HG03469 (cell line): ENCODE data around the gene CXCR5.
"Not testable (repeated sequence)": the region's sequence is repeated elsewhere in the genome, so short reads cannot be mapped to it uniquely, and the experiment has no call there.

Source experiments
- ATAC-seq: cut with Tn5 transposase; IDR thresholded peaks from one replicate; pipeline ENCODE4 v1.9.1; 2021; ENCODE audit warnings: mild to moderate bottlenecking, moderate library complexity, moderate number of reproducible peaks; ENCODE audit not compliant: unreplicated experiment

CXCR5 gene, protein sequence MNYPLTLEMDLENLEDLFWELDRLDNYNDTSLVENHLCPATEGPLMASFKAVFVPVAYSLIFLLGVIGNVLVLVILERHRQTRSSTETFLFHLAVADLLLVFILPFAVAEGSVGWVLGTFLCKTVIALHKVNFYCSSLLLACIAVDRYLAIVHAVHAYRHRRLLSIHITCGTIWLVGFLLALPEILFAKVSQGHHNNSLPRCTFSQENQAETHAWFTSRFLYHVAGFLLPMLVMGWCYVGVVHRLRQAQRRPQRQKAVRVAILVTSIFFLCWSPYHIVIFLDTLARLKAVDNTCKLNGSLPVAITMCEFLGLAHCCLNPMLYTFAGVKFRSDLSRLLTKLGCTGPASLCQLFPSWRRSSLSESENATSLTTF

DNA sequence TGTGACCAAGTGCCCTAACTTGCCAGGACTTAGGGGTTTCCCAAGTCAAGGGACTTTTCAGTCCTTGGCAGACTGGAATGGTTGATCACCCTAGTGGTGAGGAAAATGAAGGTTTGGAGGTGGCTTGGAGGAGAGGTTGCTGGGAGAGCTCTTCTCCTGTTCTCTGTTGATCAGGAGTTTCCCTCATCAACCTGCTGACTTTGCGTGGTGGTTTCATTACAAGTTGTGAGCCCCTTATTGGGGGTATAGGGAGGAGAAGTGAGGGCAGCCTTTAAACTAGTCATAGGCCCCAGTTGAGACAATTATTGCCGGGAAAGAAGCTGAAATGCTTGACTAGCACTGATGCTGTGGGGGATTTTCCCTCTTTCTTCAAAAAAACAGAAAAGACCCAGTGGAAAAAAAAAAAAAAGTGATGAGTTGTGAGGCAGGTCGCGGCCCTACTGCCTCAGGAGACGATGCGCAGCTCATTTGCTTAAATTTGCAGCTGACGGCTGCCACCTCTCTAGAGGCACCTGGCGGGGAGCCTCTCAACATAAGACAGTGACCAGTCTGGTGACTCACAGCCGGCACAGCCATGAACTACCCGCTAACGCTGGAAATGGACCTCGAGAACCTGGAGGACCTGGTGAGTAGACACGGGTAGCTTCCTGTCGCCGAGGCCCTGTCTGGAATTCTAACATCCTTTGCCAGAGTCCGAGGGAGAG lies at the start of gene CXCR5:
CXCR5 (plus strand) TSS at position 525 of the 704 bp plus-strand sequence; CDS start at position 575, 50 bp downstream.
- no peak for ATAC-seq

DNA sequence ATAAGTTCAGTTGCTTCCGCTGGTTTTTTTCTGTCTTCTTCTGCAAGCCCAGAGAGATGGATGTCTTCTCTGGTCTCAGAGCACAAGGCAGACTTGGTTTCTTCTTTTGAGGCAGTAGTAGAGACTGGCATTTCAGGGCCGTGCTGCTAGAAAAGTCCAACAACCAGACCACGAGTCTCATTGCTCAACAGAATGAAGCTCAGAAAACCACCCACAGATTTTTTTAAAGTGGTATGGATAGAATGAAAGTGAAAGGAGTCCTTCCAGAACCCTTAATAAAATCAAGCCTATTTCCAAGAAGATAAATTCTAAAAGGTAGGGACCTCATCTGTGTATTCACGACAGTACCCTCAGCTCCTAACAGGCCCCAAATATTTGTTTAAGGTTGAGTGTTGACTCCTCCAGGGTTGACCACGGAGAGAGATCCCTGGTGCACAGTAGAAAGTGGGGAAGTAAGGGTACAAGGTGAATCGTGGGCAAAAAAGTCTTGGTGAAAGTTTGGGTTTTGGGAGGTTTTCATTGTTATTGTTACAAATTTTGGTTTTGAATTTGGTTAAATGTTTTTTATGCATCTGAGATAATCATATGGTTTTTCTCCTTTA lies 49.2 kb upstream of the CXCR5 start:
- no peak for ATAC-seq

DNA sequence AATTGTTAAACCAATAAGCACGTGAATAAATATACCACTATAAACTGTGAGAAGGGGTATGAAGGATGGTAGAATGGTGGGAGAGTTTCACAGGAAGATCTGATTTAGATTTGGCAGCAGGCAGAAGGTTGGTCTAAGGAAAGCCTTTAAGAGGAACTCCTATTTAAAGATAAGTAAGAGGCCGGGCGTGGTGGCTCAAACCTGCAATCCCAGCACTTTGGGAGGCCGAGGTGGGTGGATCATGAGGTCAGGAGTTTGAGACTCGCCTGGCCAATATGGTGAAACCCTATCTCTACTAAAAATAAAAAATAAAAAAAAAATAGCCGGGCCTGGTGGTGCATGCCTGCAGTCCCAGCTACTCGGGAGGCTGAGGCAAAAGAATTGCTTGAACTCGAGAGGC lies 45.8 kb upstream of the CXCR5 start:
- ATAC-seq, result no peak

DNA sequence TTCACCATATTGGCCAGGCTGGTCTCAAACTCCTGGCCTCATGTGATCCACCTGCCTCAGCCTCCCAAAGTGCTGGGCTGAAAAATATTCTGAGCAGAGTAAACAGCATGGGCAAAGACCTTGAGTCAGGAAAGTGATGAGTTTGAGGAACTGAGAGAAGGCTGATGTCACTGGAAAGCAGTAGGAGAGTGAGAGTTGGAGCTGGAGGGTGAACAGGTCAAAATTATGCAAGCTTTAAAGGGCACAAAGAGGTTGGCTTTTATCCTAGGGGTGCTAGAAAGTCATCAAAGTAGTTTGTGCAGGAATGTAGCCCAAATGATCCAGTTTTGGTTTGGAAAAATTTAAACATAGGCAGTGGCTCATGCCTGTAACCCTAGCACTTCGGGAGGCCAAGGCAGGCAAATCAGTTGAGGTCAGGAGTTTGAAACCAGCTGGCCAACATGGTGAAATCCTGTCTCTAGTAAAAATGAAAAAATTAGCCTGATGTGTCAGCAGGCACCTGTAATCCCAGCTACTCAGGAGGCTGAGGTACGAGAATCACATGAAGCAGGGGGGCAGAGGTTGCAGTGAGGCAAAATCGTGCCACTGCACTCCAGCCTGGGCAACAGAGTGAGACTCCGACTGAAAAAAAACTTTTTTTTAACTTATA lies 44.7 kb upstream of the CXCR5 start:
- ATAC-seq, result no peak

DNA sequence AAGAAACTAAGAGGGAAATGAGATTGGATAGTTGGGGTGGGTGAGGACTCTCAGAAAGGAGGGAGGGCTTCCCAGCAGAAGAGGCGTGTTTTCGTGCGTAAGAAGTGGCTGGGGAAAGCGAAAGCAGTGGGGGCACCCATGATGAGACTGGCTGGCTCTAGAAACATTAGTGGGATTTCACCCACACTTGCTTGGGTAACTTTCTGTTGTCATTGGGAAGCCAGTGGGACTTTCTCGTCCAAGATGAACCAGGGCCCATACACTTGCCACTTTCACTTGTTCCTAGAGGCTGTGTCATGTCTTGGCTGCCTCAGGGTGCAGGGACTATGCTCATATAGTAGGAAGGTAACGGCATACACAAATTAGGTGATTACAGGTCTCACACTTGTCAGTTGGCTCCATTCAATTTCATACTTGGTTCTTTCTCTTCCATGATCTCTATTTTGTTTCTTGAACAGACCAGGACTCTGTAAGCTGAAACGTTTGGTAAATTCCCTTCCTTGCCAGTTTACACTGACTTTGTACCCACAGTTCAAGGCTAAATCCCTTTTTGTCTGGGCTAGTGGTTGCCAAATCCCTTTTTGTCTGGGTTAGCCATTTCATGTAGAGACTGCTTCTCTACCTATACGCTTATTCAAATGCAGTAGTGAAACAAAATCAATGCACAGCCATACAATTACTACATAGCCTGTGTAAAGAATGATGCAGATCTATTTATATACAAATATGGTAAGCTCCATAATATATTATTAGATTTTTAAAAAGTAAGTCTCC lies 42.0 kb upstream of the CXCR5 start:
- no peak for ATAC-seq

DNA sequence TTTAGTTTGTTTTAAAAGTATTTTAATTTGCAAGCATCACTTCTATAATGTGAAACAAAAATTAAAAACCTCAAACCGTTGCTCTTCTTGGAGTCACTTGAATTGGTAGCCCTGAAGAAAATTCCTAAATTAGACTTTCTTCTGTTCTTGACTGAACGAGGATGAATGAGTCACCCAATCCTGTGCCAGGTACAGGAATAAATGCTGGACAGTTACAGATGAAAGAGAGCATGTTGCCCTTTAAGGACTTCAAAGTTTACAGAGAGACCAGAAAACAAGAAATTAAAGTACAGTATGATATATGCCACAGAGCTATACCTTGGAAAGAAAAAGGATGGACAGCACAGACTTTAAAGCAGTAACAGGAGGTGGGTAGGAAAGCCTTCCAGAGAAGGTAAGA lies 41.3 kb upstream of the CXCR5 start:
- no peak for ATAC-seq

DNA sequence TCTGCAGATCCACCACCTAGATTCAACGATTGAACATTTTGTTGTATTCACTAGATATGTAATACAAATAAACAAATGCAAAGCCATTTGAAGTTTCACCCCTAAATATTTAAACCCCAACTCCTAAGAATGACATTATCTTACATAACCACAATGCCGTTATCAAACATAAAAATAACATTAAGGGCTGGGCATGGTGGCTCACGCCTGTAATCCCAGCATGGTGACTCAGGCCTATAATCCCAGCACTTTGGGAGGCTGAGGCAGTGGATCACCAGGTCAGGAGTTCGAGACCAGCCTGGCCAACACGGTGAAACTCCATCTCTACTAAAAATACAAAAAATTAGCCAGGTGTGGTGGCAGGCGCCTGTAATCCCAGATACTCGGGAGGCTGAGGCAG lies 40.8 kb upstream of the CXCR5 start:
- not testable (repeated sequence) for ATAC-seq

DNA sequence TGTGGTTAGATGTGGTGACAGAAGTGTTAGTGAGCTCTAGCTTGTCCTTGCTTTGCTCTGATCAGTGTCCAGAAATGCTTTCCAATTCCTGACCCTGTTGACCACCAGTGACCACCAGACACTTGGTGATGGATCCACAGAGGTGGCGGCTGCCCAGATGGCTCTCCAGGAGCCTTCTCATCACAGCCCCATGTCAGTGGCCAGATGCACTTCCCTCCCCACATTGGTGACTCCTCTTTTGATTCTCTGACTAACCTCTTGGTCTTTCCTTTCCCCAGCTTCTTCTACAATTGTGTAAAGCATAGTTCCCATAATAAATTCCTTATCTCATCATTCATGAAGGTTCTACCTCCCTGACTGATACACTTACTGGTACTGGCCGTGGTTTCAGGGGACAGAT lies 40.1 kb upstream of the CXCR5 start:
- ATAC-seq, result no peak

DNA sequence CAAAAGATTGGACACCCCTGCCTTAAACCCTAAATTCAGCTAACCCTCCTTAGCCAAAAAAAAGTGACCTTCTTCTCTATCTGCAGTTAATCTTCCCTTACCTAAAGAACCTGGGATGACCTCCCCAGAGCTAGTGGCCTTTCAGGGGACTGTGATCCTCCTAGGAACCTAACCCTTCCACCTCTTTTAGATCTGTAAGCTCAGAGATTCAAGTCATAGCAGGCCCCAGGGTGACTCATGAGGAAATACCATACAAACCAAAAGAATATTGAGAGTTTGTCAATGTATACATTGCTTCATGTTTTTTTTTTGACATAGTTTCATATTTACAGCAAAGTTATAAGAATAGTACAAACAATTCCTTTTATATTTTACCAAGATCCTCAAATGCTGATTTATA lies 38.3 kb upstream of the CXCR5 start:
- ATAC-seq, result no peak

DNA sequence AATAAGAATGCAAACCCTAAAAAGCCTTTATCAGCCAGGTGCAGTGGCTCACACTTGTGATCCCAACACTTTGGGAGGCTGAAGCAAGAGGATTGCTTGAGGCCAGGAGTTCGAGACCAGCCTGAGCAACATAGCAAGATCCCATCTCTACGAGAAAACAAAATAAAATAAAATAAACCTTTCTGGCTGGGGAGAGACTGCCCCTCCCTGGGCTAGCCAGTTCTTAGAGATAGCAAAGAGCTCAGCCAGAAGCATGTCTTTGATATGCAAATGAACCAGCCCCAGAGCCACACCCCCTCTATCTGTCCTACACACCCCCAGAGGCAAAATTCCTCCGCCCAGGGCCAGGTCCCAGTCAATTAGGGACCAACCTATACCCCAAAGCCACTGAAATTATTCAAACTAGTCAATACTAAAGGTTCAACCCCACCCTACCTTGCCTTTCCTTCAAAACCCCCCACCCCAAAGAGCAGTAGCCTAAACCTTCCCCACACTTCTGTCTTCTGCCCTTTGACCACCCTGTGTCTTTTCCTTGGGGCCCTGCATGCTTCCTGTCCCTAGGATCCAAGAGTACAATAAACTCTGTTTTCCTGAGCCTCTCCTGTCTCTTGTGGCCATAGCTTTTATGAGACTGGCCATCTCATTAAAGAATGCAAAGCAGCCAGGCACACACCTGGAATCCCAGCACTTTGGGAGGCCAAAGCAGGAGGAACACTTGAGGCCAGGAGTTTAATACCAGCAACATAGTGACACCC lies 37.3 kb upstream of the CXCR5 start:
- no peak for ATAC-seq

DNA sequence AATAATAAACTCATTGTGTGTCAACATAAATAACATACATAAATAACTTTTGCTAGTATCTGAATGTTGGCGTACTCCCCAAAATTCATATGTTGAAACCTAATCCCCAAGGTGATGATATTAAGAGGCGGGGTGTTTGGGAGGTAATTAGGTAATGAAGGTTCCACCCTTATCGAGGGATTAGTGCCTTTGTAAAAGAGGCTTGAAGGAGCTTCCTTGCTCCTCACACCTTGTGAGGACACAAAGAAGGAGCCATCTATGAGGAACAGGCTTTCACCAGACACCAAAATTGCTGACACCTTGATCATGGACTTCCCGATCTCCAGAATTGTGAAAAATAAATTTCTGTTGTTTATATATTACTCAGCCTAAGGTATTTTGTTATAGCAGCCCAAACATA lies 33.9 kb upstream of the CXCR5 start:
- no peak for ATAC-seq

DNA sequence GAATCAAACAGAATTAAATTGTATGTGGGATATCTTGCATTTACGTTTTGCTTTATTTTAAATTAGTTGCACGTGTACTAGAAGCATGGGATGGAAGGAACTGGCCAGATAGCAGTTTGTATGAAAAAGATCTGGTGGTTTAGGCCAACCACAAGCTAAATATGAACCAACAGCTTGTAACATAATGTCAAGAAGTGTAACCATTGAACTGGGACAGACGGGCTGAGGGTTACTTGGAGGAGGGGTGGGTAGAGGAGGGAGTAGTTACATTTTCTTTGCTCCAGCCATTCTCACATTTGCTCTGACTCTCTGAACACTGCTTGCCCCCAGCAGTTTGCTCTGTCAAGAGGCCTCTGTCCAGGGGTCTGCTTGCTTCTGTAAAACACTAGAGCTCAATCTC lies 31.7 kb upstream of the CXCR5 start:
- no peak for ATAC-seq

DNA sequence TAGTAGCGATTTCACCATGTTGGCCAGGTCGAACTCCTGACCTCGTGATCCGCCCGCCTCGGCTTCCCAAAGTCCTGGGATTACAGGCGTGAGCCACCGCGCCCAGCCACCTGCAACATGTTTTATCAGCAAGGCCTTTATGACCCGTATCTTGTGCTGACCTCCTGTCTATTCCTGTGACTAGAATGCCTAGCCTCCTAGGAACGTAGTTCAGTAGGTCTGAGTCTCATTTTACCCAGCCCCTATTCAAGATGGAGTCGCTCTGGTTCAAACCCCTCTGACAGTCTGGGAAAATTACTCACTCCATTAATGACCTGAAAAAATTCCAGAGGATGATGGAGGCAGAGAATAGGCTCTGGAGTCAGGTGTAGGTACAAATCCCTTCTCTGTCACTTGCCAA lies 30.0 kb upstream of the CXCR5 start:
- no peak for ATAC-seq

DNA sequence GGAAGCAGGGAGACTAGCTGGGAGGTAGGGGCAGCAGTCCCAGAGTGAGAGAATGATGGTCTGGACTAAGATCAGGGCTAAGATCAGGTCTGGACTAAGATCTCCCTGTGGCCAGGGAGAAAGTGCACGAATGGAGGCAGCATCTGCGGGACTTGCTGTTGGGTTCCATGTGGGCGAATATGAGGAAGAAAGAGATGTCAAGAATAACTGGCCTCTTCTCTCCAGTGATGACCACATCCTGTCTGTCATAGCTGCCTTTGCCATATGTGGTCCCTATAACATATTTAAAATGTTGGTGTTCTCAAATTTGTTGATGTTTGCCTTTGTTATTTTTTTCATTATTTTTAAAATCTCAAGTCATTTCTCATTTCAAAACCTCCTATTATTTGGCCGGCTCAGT lies 27.4 kb upstream of the CXCR5 start:
- no peak for ATAC-seq

DNA sequence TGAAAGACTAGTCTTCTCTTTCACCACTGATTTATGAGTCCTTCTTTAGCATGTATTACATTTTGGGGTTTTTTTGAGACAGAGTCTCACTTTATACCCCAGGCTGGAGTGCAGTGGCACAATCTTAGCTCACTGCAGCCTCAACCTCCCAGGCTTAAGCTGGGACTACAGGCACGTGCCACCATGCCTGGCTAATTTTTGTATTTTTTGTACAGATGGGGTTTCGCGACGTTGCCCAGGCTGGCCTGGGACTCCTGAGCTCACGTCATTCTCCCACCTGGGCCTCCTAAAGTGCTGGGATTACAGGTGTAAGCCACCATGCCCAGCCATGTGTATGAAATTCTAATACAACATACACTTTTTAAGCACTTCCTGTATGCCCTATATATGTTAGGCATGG lies 26.3 kb upstream of the CXCR5 start:
- ATAC-seq, result no peak

DNA sequence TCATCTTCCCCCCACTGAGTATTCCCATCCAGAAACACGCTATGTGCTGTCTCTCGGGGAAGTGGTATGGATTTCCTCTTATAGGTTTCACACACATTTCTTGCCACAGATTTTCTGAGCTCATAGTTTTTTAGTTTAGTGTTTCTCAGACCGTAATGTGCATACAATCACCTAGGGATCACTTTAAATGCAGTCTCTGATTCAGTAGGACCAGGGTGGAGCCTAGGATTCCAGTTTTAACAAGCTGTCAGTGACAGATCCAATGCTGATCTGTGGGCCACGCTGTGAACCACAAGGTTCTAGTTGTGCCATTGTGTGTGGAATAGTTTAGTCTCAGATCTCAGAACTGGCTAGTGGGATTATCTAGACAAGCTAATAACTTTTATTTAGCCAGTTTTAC lies 23.7 kb upstream of the CXCR5 start:
- ATAC-seq, result no peak

DNA sequence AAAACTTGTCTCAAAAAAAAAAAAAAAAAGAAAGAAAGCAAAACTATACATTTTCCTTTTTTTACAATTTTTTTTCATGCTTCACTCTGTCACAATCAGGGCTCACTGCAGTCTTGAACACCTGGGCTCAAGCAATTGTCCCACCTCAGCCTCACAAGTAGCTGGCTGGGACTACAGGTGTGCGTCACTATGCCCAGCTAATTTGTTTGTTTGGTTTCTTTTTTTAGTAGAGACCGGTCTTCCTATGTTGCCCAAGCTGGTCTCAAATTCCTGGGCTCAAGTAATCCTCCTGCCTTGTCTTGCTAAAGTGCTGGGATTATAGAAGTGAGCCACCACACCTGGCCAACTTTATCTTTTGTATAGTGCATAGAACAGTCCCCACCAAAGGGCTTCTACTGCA lies 15.0 kb upstream of the CXCR5 start:
- no peak for ATAC-seq

DNA sequence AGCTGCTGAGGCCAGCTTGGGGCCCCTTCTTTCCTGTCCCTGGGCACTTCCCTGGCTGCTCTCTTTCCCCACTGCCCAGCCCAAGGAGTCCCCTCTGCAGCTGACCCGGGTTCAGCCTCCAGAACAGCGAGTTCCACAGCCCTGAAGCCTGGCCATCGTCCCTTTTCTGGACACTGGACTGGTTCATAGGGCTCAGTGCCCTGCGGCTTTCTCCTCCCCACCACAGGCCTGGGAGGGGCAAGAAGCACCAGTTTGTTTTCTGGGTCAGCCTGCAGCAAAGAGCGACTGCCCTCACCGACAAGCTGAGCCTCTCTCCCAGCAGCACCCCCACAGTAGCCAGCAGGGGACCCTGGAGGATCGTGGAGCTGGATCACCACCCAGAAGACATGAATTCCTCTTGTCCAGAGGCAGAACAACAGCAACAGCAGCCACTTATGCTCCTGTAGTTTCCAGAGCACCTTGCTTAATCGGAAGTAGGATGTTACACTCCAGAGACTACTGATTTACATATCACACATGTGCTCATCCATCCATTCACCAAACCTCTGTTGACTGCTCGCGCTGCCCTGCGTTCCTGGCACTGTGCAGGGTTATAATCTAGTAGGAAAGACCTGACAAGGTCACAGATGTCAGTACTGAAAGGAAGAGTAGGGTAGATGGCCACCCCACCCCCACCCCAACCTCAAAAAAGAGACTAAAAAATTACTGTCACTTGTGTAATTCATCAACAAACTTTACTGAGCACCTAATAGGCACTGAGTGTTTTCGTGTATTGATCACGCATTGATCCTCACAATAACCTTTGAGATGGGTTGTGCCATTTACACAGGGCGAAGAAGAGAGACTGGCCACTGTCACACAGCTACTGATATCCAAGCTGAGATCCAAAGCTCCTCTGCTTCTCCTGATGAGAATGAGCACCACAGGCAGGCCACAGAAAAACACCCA lies 13.0 kb upstream of the CXCR5 start:
- ATAC-seq, result peak; percentile 53

DNA sequence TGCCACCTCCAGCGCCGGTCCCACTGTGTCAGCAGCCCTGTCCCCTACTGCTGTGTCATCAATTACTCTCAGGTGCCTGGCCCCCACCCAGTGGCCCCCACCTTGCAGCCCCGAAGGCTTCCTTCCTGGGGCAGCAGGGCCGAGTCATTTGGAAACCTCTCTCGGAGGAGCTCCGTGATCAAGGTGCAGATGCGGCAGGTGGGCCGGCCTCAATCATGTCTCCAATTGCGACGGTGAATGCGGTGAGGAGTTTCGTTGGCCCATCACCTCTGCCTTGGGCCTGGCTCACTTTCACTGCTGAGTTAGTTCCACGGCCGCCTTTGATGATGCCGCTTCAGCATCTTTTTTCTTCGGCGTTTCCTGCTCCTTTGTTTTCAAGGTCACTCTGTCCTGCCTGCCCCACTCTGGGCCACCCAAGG lies 11.3 kb upstream of the CXCR5 start:
- no peak for ATAC-seq
